PC-3 (cell line): ENCODE measurements around the gene WEE2. TPM values are rescaled to one million over a fixed set of nuclear protein-coding genes. Genes with fewer than 3 reads are reported as not detected.

Source experiments
- ATAC-seq: fragments of 200-7000 bp; cut with Tn5 transposase; 2 replicates; pipeline ENCODE4 v1.9.1; 2020; ENCODE audit warnings: mild to moderate bottlenecking, moderate library complexity
- BruUV-seq: library from RNA; stranded (reverse); fragments of 400-500 nt; replicated peaks from 2 replicates; lab custom pipeline; 2021; lab: Mats Ljungman, UMichigan
- CTCF ChIA-PET: fragments of 300-600 bp; sonication (Branson Sonifier 250); formaldehyde crosslinking; loops from one replicate; lab custom pipeline; 2022; ENCODE audit warnings: antibody characterized with exemption; lab: Charles Lee
- POLR2A ChIA-PET: fragments of 300-600 bp; sonication (Branson Sonifier 250); formaldehyde crosslinking; loops from one replicate; lab custom pipeline; 2022; ENCODE audit warnings: antibody characterized with exemption; ENCODE audit not compliant: unreplicated experiment; lab: Charles Lee
- DNase-seq: peaks from one replicate; pipeline ENCODE4 v3.0.0-alpha.2; 2015
- H2AFZ ChIP-seq: fragments of 300-600 bp; sonication (generic); 2 replicates; pipeline ENCODE4 v1.6.0; 2016; ENCODE audit warnings: antibody characterized with exemption, low read length
- H3F3A ChIP-seq: fragments of 300-600 bp; sonication (generic); one replicate; pipeline ENCODE4 v1.6.0; 2017; ENCODE audit warnings: antibody characterized with exemption, low read length, control low read depth, mild to moderate bottlenecking; ENCODE audit not compliant: unreplicated experiment
- H3K27ac ChIP-seq: fragments of 300-600 bp; sonication (generic); 2 replicates; pipeline ENCODE4 v1.5.1; 2016; ENCODE audit warnings: mild to moderate bottlenecking, low read length
- H3K27me3 ChIP-seq: fragments of 300-600 bp; sonication (generic); 2 replicates; pipeline ENCODE4 v1.6.1; 2016; ENCODE audit warnings: low read length, mixed read lengths
- H3K36me3 ChIP-seq: fragments of 300-600 bp; sonication (generic); 2 replicates; pipeline ENCODE4 v1.6.1; 2016; ENCODE audit warnings: low read depth, mixed run types, low read length, mixed read lengths
- H3K4me1 ChIP-seq: fragments of 300-600 bp; sonication (generic); 2 replicates; pipeline ENCODE4 v1.5.1; 2016; ENCODE audit warnings: low read length; ENCODE audit not compliant: insufficient read depth
- H3K4me2 ChIP-seq: fragments of 300-600 bp; sonication (generic); 2 replicates; pipeline ENCODE4 v1.6.0; 2016; ENCODE audit warnings: low read length
- H3K4me3 ChIP-seq: fragments of 300-600 bp; sonication (generic); 2 replicates; pipeline ENCODE4 v1.5.1; 2016; ENCODE audit warnings: mild to moderate bottlenecking, low read length, mixed read lengths
- H3K79me2 ChIP-seq: fragments of 300-600 bp; sonication (generic); 2 replicates; pipeline ENCODE4 v1.6.1; 2017; ENCODE audit warnings: low read length, mixed read lengths
- H3K9ac ChIP-seq: fragments of 300-600 bp; sonication (generic); 2 replicates; pipeline ENCODE4 v1.6.0; 2016; ENCODE audit warnings: mild to moderate bottlenecking, low read length
- H3K9me2 ChIP-seq: fragments of 300-600 bp; sonication (generic); replicated peaks from 2 replicates; pipeline ENCODE4 v1.6.1; 2016; ENCODE audit warnings: mixed run types, low read length, mixed read lengths
- H3K9me3 ChIP-seq: fragments of 300-600 bp; sonication (generic); 2 replicates; pipeline ENCODE4 v1.6.1; 2016; ENCODE audit warnings: low read length, mixed read lengths
- H4K20me1 ChIP-seq: fragments of 300-600 bp; sonication (generic); 2 replicates; pipeline ENCODE4 v1.6.1; 2016; ENCODE audit warnings: low read length, mixed read lengths
- EZH2 ChIP-seq: fragments of 300-600 bp; sonication (generic); IDR thresholded peaks from one replicate; pipeline ENCODE4 v1.6.1; 2017; ENCODE audit warnings: antibody characterized with exemption, mild to moderate bottlenecking, low read length; ENCODE audit not compliant: unreplicated experiment
- EZH2phosphoT487 ChIP-seq: fragments of 300-600 bp; sonication (generic); IDR thresholded peaks from 2 replicates; pipeline ENCODE4 v1.6.1; 2018; ENCODE audit warnings: mild to moderate bottlenecking, antibody characterized with exemption, low read length, borderline replicate concordance
- intact Hi-C: fragments of 100-400 bp; cut with micrococcal nuclease; formaldehyde crosslinking; loops from 2 replicates; pipeline ENCODE4 v1.9.0; 2023
- total RNA-seq: library from RNA; depleted of rRNA; stranded (reverse); fragments of >200 nt; gene quantifications from 2 replicates; pipeline ENCODE4 v1.2.3, GENCODE V29; 2014
- TF ChIP-seq, protein P1 (sequence below): fragments of 300-600 bp; sonication (generic); conservative IDR thresholded peaks from 2 replicates; pipeline ENCODE4 v1.5.1; 2017; ENCODE audit warnings: antibody characterized with exemption, low read depth, mild to moderate bottlenecking, low read length

WEE2 gene
- total RNA-seq, 1 experiment from 2014 or later: not detected

DNA sequence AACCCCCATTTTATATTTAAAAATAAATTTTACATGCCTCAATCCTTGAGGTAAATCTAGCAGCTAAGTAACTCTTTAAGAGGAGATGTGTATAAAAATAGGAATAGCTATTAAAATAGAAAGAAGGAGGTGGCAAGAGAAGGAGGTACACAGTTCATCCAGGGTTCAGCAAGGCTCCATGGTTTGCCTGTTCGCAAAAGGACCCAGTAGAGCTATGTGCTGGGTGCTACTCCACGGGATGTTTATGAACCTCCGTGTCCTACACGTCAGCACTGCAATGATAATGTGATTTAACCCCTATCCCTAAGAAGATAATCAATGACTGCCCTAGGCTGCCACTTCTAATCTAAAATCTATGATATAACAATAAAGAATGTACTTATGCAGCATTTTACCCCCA is 5.3 kb upstream of the WEE2 start:
- ATAC-seq (no peak), DNase-seq (no peak)
- Histone ChIP-seq H3K4me2 (peak overlapping the region; percentile 94), H3K4me1 (peaks cover 48% of the 10 kb centered on the region), H2AFZ (peak overlapping the region; percentile 81), H3K9me3 (no peaks in the 10 kb centered on the region), H3K36me3 (no peaks in the 10 kb centered on the region), H3K27me3 (no peaks in the 10 kb centered on the region), H3K9ac (no peak overlapping the region), H4K20me1 (no peaks in the 10 kb centered on the region), H3K27ac (no peak overlapping the region), H3K9me2 (no peaks in the 10 kb centered on the region), H3F3A (no peaks in the 10 kb centered on the region), H3K79me2 (peaks cover 29% of the 10 kb centered on the region), H3K4me3 (peak overlapping the region; percentile 71)
- intact Hi-C loops: no loop called here
- TF ChIP-seq, protein P1, sequence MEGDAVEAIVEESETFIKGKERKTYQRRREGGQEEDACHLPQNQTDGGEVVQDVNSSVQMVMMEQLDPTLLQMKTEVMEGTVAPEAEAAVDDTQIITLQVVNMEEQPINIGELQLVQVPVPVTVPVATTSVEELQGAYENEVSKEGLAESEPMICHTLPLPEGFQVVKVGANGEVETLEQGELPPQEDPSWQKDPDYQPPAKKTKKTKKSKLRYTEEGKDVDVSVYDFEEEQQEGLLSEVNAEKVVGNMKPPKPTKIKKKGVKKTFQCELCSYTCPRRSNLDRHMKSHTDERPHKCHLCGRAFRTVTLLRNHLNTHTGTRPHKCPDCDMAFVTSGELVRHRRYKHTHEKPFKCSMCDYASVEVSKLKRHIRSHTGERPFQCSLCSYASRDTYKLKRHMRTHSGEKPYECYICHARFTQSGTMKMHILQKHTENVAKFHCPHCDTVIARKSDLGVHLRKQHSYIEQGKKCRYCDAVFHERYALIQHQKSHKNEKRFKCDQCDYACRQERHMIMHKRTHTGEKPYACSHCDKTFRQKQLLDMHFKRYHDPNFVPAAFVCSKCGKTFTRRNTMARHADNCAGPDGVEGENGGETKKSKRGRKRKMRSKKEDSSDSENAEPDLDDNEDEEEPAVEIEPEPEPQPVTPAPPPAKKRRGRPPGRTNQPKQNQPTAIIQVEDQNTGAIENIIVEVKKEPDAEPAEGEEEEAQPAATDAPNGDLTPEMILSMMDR: no peak
- no peak for TF ChIP-seq EZH2phosphoT487
- ChIA-PET POLR2A (interaction anchor here (1.5 kb wide), 1 partner anchor 35 kb away, joined by 10 read pairs; the partner anchor contains the start of gene SSBP1), CTCF (interaction anchor here (0.7 to 1.1 kb wide), 2 partner anchors 35 to 48 kb away, joined by 3 to 5 read pairs; partner anchors contain the start of gene SSBP1)
- BruUV-seq: no TSS peak

GRCh38 chr7:141704112-141704511 is 4.0 kb upstream of the WEE2 start:
- ChIA-PET POLR2A (no interaction called here), CTCF (no interaction called here)
- no peak overlapping the region for H2AFZ ChIP-seq
- peak overlapping the region; percentile 57 for H3K27ac ChIP-seq
- peaks cover 36% of the 10 kb centered on the region for H3K4me1 ChIP-seq
- BruUV-seq: no TSS peak
- no peaks in the 10 kb centered on the region for H3K9me2 ChIP-seq
- H3K9ac ChIP-seq: no peak overlapping the region
- TF ChIP-seq EZH2 (no peak), EZH2phosphoT487 (no peak)
- TF ChIP-seq, protein P1: no peak
- no peak overlapping the region; the same call in 1 of the 2 replicates for H3K4me3 ChIP-seq
- no peaks in the 10 kb centered on the region for H3K27me3 ChIP-seq
- no peaks in the 10 kb centered on the region for H4K20me1 ChIP-seq
- no peaks in the 10 kb centered on the region for H3K9me3 ChIP-seq
- H3K79me2 ChIP-seq: peaks cover 17% of the 10 kb centered on the region
- H3K4me2 ChIP-seq: peak overlapping the region; percentile 71
- no peaks in the 10 kb centered on the region for H3K36me3 ChIP-seq
- intact Hi-C loops: no loop called here
- H3F3A ChIP-seq: no peaks in the 10 kb centered on the region
- DNase-seq: peak; percentile 25
- ATAC-seq: no peak

DNA sequence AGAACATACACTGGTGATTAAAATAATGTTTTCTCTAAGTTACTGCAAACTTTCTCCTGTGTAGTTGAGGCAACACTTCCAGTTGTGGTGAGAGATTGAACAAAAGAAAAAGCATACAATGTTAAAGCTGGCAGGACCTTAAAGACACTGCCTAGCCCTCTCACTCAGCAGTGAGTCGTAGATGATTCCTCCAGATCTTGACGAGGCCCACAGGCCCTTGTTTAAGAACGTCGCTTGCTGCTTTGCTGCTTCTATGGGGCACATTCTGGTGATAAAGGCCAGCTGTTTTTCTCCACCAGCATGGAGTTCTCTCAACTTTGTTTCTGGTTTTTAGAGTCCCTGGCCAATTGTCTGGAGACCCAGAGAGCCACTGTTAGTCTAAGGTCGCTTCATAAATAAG is 3.4 kb upstream of the WEE2 start:
- H2AFZ ChIP-seq: peak overlapping the region; percentile 39; the same call in 1 of the 2 replicates
- no peaks in the 10 kb centered on the region for H4K20me1 ChIP-seq
- TF ChIP-seq EZH2 (no peak), EZH2phosphoT487 (no peak)
- TF ChIP-seq, protein P1: no peak
- no peaks in the 10 kb centered on the region for H3K27me3 ChIP-seq
- H3F3A ChIP-seq: no peaks in the 10 kb centered on the region
- peak overlapping the region; percentile 71 for H3K4me2 ChIP-seq
- peak; percentile 61 for DNase-seq
- H3K79me2 ChIP-seq: peaks cover 13% of the 10 kb centered on the region
- CTCF ChIA-PET: no interaction called here
- no TSS peak for BruUV-seq
- intact Hi-C loops: no loop called here
- no peaks in the 10 kb centered on the region for H3K9me3 ChIP-seq
- H3K36me3 ChIP-seq: no peaks in the 10 kb centered on the region
- POLR2A ChIA-PET: no interaction called here
- peak; percentile 26 for ATAC-seq
- H3K9me2 ChIP-seq: no peaks in the 10 kb centered on the region
- no peak overlapping the region for H3K9ac ChIP-seq
- no peak overlapping the region; the same call in 1 of the 2 replicates for H3K4me3 ChIP-seq
- H3K27ac ChIP-seq: peak overlapping the region; percentile 57
- H3K4me1 ChIP-seq: peaks cover 36% of the 10 kb centered on the region
